RWPE2 (cell line): Measurements from ENCODE around the gene EPHB6.

Experiments
- ATAC-seq: fragments of 200-7000 bp; cut with Tn5 transposase; 3 replicates; pipeline ENCODE4 v1.9.1; 2021; ENCODE audit warnings: low read depth
- DNase-seq: peaks from one replicate; pipeline ENCODE4 v3.0.0-alpha.2; 2020; ENCODE audit warnings: low spot score
- H3K27ac ChIP-seq: fragments of 450-650 bp; 2 replicates; pipeline ENCODE4 v1.5.1; 2017; ENCODE audit warnings: mild to moderate bottlenecking; ENCODE audit not compliant: poor library complexity, severe bottlenecking
- H3K27me3 ChIP-seq: fragments of 250-450 bp; sonication (Bioruptor Pico); 2 replicates; pipeline ENCODE4 v1.5.1; 2021; ENCODE audit warnings: mild to moderate bottlenecking, moderate library complexity; ENCODE audit not compliant: insufficient read depth, poor library complexity, severe bottlenecking
- H3K36me3 ChIP-seq: fragments of 250-450 bp; sonication (Bioruptor Pico); 2 replicates; pipeline ENCODE4 v1.5.1; 2020; ENCODE audit warnings: low read depth, mild to moderate bottlenecking, moderate library complexity
- H3K4me1 ChIP-seq: fragments of 250-450 bp; sonication (Bioruptor Pico); 2 replicates; pipeline ENCODE4 v1.5.1; 2021; ENCODE audit warnings: mild to moderate bottlenecking, moderate library complexity; ENCODE audit not compliant: insufficient read depth, poor library complexity, severe bottlenecking
- H3K4me3 ChIP-seq: fragments of 250-450 bp; sonication (Bioruptor Pico); 2 replicates; pipeline ENCODE4 v1.5.1; 2021; ENCODE audit warnings: mild to moderate bottlenecking, moderate library complexity; ENCODE audit not compliant: severe bottlenecking
- H3K9me3 ChIP-seq: fragments of 250-450 bp; sonication (Bioruptor Pico); 2 replicates; pipeline ENCODE4 v1.5.1; 2021; ENCODE audit warnings: mild to moderate bottlenecking, moderate library complexity; ENCODE audit not compliant: severe bottlenecking
- CTCF ChIP-seq: fragments of 450-650 bp; IDR thresholded peaks from one replicate; pipeline ENCODE4 v1.5.1; 2017; ENCODE audit warnings: mild to moderate bottlenecking, moderate library complexity; ENCODE audit not compliant: poor library complexity, severe bottlenecking

Gene EPHB6

GRCh38 chr7:142870147-142870559, 15.3 kb downstream of the EPHB6 start:
- no peak overlapping the region for H3K4me3 ChIP-seq
- H3K27me3 ChIP-seq = no peaks in the 10 kb centered on the region
- TF ChIP-seq CTCF = no peak
- no peaks in the 10 kb centered on the region for H3K4me1 ChIP-seq
- ATAC-seq (no peak), DNase-seq (no peak)
- H3K9me3 ChIP-seq = no peaks in the 10 kb centered on the region
- no peaks in the 10 kb centered on the region for H3K36me3 ChIP-seq
- H3K27ac ChIP-seq = no peak overlapping the region

- DNase-seq = no peak
Measured at GRCh38 chr7:142870566-142871259, 15.8 kb downstream of the EPHB6 start.

GRCh38 chr7:142871260-142872105, 16.6 kb downstream of the EPHB6 start:
- no peak for ATAC-seq
- no peaks in the 10 kb centered on the region for H3K27me3 ChIP-seq

More at GRCh38 chr7:142870566-142871259, 15.8 kb downstream of the EPHB6 start:
- no peak for TF ChIP-seq CTCF
- no peak for ATAC-seq
- H3K4me3 ChIP-seq = no peak overlapping the region
- H3K9me3 ChIP-seq = no peaks in the 10 kb centered on the region
- H3K27me3 ChIP-seq = no peaks in the 10 kb centered on the region
- H3K36me3 ChIP-seq = no peaks in the 10 kb centered on the region
- H3K27ac ChIP-seq = no peak overlapping the region
- no peaks in the 10 kb centered on the region for H3K4me1 ChIP-seq

GRCh38 chr7:142872106-142872675, 17.3 kb downstream of the EPHB6 start:
- DNase-seq = no peak
- no peak overlapping the region for H3K27ac ChIP-seq
- H3K4me1 ChIP-seq = no peaks in the 10 kb centered on the region
- H3K4me3 ChIP-seq = no peak overlapping the region
- no peak for ATAC-seq
- TF ChIP-seq CTCF = no peak
- no peaks in the 10 kb centered on the region for H3K9me3 ChIP-seq
- H3K36me3 ChIP-seq = no peaks in the 10 kb centered on the region
- H3K27me3 ChIP-seq = no peaks in the 10 kb centered on the region

More at GRCh38 chr7:142871260-142872105, 16.6 kb downstream of the EPHB6 start:
- no peaks in the 10 kb centered on the region for H3K36me3 ChIP-seq
- TF ChIP-seq CTCF = no peak
- no peak overlapping the region for H3K27ac ChIP-seq
- no peaks in the 10 kb centered on the region for H3K9me3 ChIP-seq
- no peaks in the 10 kb centered on the region for H3K4me1 ChIP-seq
- no peak overlapping the region for H3K4me3 ChIP-seq
- no peak for DNase-seq
